ENCODE measurements around the gene NADK2.

GRCh38 chr5:36270175-36270574 lies 28.4 kb upstream of the NADK2 start:
- TF ChIP-seq, protein P1, sequence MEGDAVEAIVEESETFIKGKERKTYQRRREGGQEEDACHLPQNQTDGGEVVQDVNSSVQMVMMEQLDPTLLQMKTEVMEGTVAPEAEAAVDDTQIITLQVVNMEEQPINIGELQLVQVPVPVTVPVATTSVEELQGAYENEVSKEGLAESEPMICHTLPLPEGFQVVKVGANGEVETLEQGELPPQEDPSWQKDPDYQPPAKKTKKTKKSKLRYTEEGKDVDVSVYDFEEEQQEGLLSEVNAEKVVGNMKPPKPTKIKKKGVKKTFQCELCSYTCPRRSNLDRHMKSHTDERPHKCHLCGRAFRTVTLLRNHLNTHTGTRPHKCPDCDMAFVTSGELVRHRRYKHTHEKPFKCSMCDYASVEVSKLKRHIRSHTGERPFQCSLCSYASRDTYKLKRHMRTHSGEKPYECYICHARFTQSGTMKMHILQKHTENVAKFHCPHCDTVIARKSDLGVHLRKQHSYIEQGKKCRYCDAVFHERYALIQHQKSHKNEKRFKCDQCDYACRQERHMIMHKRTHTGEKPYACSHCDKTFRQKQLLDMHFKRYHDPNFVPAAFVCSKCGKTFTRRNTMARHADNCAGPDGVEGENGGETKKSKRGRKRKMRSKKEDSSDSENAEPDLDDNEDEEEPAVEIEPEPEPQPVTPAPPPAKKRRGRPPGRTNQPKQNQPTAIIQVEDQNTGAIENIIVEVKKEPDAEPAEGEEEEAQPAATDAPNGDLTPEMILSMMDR (IDR thresholded peaks at IDR 0.05) = no peak
- TF ChIP-seq POLR2A (IDR thresholded peaks at IDR 0.05) = no peak
